Brain microvascular endothelial cell (primary cell): ENCODE results near the gene ABHD17C.

Experiments
- DNase-seq: peaks from one replicate; pipeline ENCODE4 v3.0.0-alpha.2; 2020
- H3K27ac ChIP-seq: fragments of 250-450 bp; sonication (Bioruptor Pico); 2 replicates; pipeline ENCODE4 v1.5.1; 2020; ENCODE audit warnings: mild to moderate bottlenecking, moderate library complexity
- H3K27me3 ChIP-seq: fragments of 250-450 bp; sonication (Bioruptor Pico); replicated peaks from 2 replicates; pipeline ENCODE4 v1.5.1; 2020; ENCODE audit warnings: mild to moderate bottlenecking
- H3K36me3 ChIP-seq: fragments of 250-450 bp; sonication (Bioruptor Pico); replicated peaks from 2 replicates; pipeline ENCODE4 v1.5.1; 2020; ENCODE audit warnings: mild to moderate bottlenecking
- H3K4me3 ChIP-seq: 2 replicates; pipeline ENCODE4 v1.5.1; 2011; ENCODE audit warnings: low read depth, mild to moderate bottlenecking, control low read depth, low read length, moderate library complexity
- in situ Hi-C: cut with HindIII; loops from 2 replicates; pipeline ENCODE4 v1.10.0; 2017; ENCODE audit warnings: low sequenced_read_pairs, low pct_ligation_motif_present
- TF ChIP-seq, protein P1 (sequence below): IDR thresholded peaks from 2 replicates; pipeline ENCODE4 v1.5.1; 2011; ENCODE audit warnings: low read depth, mild to moderate bottlenecking, moderate library complexity, low read length, control low read depth, inconsistent platforms; ENCODE audit errors: missing control alignments

Gene ABHD17C

DNA sequence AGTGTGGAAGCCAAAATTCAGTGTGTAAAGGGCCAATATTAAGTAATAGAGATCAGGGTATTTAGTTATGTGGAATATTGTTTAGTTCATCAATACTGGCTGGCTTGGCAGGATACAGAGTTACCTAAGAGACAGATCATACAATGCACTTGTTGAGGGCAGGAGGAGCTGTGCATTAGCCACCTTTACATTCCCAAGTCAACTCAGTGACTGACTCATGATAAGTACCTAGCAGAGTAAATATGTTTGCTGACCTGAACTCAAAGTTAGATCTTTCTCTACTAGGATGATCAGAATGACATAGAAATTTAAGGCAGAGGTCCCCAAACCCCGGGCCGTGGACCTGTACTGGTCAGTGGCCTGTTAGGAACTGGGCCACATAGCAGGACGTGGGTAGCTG, 3.5 kb upstream of the ABHD17C start:
- Histone ChIP-seq H3K27ac (no peak overlapping the region), H3K27me3 (no peaks in the 10 kb centered on the region), H3K36me3 (no peaks in the 10 kb centered on the region), H3K4me3 (no peak overlapping the region)
- in situ Hi-C loops = no loop called here
- TF ChIP-seq, protein P1, sequence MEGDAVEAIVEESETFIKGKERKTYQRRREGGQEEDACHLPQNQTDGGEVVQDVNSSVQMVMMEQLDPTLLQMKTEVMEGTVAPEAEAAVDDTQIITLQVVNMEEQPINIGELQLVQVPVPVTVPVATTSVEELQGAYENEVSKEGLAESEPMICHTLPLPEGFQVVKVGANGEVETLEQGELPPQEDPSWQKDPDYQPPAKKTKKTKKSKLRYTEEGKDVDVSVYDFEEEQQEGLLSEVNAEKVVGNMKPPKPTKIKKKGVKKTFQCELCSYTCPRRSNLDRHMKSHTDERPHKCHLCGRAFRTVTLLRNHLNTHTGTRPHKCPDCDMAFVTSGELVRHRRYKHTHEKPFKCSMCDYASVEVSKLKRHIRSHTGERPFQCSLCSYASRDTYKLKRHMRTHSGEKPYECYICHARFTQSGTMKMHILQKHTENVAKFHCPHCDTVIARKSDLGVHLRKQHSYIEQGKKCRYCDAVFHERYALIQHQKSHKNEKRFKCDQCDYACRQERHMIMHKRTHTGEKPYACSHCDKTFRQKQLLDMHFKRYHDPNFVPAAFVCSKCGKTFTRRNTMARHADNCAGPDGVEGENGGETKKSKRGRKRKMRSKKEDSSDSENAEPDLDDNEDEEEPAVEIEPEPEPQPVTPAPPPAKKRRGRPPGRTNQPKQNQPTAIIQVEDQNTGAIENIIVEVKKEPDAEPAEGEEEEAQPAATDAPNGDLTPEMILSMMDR = no peak
- no peak for DNase-seq

DNA sequence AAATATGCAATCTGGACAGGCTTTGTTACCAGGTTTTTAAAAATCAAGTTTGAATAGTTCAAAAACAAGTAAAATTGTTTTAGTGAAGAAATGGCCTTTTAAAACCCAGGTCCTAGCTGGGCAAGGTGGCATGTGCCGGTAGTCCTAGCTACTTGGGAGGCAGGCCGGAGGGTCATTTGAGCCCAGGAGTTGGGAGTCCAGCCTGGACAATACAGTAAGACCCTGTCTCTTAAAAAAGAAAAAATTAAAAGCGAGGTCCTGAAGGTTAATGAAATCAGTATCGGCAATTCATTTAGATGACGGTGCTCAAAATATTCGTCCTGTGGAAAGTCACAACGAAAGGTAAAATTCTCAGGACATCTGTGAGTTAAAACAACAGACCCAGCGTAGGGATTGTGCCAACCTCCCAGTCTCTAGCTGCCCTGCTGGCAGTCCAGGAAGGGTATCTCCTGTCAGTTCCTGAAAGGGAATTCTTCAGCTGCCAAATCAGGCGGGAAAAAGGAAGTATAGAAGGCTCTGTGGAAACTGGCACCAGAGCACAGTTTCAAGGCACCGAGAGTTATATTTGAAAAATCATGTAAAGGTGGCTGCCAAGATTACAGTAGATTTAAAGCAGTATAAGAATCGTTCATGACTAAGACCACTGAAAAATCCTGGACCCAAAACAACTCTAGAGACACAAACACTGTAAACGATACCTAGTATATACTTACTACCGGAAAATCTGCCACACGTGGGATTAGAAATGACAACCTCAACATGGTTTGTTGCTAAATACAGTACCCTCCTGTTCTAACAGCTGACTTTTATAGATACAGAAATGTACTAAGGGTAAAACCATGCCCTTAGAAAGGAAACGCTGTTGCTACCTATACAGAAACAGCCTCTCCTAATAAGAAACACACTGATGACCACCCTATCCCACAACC, 1.2 kb upstream of the ABHD17C start:
- no peaks in the 10 kb centered on the region for H3K27me3 ChIP-seq
- H3K27ac ChIP-seq = no peak overlapping the region
- H3K4me3 ChIP-seq = peak overlapping the region; percentile 68
- TF ChIP-seq, protein P1 = no peak
- in situ Hi-C loops = no loop called here
- DNase-seq = no peak
- H3K36me3 ChIP-seq = no peaks in the 10 kb centered on the region

DNA sequence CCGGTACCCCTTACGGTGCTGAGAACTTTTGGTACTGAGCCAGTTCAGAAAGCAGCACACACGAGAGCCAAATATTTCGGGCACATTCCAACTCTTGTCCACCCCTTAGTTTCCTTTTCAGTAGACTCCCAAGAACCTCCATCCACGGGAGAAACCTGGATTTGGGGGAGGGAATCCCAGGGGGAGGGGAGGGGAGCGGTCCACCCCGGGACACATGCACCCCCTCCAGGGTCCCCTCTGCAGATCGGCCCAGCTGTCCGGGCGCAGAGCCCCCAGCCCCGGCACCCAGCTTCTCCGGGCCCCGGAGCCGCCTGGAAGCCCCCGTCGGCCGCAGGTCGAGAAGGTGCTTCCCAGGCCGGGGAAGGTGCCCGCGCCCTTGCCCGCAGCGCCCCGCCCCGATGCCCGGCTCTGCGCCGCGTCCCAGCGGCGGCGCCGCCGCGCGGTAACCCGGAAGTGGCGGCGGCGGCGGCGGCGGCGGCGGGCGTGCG, 455 bp upstream of the ABHD17C start:
- H3K36me3 ChIP-seq = no peaks in the 10 kb centered on the region
- DNase-seq = peak; percentile 12
- H3K27me3 ChIP-seq = no peaks in the 10 kb centered on the region
- no peak overlapping the region for H3K27ac ChIP-seq
- H3K4me3 ChIP-seq = peak overlapping the region; percentile 68
- TF ChIP-seq, protein P1 = no peak
- in situ Hi-C loops = no loop called here

DNA sequence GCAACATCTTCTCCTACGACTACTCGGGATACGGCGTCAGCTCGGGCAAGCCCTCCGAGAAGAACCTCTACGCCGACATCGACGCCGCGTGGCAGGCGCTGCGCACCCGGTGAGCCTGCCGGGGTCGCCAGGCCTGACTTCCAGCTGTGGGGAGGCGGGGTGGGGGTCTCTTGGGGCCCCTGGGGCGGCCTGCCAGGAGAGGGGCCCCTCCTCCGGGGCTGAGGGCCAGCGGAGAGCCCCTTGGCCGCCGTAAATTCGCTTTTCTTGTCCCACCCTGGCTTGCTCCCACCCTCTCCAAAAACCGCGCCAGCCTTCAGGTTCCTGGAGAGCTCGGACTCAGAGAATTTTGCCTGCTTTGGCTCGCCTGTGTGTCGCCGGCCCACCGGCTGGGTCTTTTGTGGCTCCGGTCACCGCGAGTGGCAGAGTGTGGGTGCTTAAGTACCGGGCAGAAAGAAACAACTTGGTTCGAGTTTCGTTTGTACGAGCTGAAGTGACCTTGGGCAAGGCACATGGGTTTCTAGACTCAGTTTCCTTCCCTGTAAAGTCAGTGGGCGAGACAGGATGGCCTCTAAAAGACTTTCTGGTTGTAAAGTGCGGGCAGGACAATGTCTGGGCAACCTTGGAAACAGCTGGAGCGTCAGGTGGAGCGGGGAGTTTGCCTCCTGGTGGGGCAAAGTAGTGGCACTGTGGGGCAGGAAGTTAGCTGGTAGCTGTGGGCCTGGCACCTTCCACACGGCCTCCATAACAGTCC, 976 bp downstream of the ABHD17C start:
- Histone ChIP-seq H3K27ac (peak overlapping the region; percentile 31), H3K36me3 (no peaks in the 10 kb centered on the region), H3K27me3 (no peaks in the 10 kb centered on the region), H3K4me3 (peak overlapping the region; percentile 76)
- TF ChIP-seq, protein P1 = peak; percentile 46
- DNase-seq = no peak
- in situ Hi-C loops = no loop called here

DNA sequence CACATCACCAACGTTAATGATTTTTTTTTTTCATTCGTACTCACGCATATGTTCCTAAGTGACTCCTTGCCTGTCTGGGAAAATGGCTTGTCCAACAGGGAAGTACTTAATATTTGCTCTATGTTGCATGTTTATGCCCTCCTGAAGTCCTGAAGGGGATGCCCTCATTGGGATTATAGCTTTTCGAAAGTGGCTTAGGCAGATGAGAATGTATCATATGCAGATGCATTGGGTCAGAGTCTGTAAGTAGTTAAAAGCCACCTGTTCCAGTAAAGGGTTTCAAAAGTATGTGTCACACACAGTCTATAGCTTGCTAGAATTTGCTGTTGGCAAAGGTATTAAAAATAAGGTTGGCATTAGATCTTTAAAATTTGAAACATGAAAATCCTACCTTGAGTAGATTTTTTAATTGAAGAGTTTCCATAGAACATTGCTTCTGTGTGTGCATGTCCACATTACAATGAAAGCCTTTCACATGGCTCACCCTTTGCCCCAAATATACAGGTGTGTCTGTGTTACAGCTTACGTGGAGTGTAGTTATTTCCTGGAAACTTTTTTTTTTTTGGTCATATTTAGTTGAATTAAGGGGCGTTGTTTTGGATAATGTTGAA, 2.1 kb downstream of the ABHD17C start:
- Histone ChIP-seq H3K4me3 (peak overlapping the region; percentile 76), H3K27ac (no peak overlapping the region), H3K27me3 (no peaks in the 10 kb centered on the region), H3K36me3 (no peaks in the 10 kb centered on the region)
- in situ Hi-C loops = no loop called here
- TF ChIP-seq, protein P1 = no peak
- DNase-seq = no peak
